NCI-H1048 (cell line): ENCODE data around the gene PEX5.

Source experiments
- DNase-seq: peaks from one replicate; lab custom pipeline; 2025; lab: John Stamatoyannopoulos, UW

The PEX5 gene

DNA sequence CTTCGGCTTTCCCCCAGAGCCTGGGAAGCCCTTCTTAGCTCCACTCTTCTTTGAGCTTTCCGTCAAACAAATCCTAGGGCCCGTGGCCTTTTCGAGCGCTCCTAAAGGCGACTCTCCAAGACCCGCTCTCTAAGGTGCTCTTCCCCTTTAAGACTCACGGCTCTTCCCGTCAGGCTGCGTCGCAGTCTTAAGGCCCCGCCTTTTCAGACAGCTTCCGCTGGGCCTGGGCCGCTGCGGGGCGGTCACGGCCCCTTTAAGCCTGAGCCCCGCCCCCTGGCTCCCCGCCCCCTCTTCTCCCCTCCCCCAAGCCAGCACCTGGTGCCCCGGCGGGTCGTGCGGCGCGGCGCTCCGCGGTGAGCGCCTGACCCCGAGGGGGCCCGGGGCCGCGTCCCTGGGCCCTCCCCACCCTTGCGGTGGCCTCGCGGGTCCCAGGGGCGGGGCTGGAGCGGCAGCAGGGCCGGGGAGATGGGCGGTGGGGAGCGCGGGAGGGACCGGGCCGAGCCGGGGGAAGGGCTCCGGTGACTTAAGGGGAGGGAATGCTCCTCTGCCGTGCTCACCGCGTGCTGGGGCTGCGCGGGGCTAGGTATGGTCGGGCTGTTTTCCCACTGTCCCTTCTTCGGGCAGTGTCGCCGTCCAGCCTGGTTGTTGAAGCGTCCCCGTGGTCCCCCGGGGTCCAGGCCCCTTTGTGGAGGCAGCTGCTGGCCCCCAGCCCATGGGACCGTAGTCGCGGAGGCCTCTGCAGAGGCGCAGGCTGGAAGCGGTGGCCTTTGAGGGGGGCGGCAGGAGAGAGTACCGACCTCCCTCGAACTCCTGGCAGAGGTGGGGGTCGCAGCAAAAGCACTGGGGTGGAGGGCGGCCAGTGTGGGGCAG is at the start of gene PEX5:
TSS of gene PEX5 (plus strand) at position 289 of the 870 bp plus-strand sequence. CDS start 692 bp downstream, outside the sequence.
- DNase-seq: peak; percentile 78

DNA sequence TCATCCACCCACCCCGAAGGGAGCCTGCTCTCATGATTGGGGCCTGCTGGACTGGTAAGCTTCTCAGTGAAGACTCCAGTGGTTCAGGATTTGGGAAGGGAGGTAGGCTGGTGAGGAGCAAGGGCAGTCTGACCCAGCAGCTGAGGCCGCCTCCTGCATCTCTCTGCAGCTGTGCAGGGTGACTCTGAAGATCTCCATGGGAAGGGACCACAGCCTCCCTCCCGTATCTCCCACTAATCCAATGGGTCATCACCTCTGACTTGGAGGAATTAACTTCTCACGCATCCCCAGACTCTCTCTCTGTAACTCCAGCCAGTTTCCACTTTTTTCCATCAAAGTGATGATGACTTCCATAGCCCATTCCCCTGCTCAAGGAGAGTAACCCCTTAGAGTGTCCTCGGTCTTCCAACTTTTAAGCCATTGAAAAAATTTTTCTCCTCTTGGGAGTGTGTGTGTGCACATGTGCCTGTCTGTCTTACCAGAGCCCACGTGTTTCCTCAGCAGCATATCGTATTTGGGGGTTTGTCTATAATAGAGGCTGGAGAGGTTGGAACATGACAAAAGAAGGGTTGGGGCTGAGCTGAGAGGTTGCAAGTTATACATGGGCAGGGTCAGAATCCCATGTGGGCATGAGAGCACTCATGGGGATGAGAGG is 48.0 kb upstream of the PEX5 start:
- no peak for DNase-seq

- DNase-seq: no peak
Measured at GRCh38 chr12:7142056-7142644, 47.3 kb upstream of the PEX5 start.

DNA sequence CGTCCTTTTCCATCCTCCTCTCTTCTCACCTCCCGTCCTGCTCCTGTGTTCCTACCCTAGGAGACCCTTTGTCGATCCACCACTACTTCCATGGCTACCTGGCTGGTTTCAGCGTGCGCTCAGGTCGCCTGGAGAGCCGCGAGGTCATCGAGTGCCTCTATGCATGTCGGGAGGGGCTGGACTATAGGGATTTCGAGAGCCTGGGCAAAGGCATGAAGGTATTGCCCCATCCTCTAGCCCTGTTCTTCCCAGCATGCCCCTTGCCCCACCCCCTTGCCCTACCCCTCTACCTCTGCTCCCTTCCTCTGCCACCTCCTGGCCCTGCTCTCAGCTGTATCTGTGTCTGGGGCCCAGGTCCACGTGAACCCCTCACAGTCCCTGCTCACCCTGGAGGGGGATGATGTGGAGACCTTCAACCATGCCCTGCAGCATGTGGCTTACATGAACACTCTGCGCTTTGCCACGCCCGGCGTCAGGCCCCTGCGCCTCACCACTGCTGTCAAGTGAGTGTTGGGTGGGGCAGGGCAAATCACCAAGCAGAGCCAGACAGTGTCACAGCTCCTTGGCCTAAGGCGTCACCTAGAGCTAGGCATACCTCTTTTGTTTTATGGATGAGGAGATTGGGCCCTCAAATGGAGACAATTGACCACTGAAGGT is 46.5 kb upstream of the PEX5 start:
- no peak for DNase-seq

DNA sequence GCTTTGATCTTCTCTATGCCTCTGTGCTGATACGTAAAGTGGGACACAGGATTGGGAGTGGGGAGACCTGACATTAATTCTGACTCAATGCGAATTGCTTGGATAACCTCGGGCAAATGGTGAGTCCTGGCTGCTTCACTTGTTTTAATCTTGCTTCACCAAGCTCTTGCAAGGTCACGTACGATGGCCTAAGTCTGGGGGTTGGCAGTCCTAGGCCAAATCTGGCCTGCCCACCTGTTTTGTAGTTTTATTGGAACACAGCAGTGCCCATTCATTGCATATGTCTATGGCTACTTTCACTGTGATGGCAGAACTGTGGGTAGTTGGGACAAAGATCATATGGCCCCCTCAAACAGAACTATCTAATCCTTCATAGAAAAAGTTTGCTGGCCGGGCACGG is 45.9 kb upstream of the PEX5 start:
- no peak for DNase-seq

DNA sequence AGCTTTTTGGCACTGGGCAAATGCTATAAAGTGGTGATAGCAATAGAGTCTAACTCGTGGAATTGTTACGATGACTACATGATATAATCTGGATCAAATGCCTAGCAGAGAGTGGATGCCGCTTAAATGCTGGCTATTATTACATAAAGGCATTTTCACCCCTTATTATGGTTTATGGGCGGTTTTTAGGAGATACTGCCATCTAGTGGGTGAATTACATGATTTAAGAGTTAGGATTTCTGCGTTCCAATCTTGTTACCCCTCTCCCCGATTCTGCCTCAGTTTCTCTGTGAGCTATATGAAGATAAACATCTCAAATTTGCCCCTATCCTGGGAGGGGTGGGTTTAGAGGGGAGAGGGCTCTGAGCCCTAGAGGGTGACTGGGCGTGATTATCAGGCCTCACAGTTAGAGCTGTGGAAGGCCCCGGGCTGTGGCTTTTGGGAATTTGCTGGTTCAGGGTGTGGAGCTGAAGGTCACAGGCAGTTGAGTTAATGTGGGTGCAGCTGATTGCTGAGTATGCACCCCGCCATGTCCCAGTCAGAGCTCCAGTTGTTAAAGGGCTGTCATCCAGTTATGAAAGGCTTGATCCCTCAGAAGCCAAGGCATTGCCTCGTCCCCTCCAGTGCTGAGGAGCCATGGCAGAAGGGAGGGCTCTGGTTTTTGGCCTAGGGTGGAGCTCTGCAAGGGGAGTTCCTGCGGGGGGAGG is 44.9 kb upstream of the PEX5 start:
- peak; percentile 19 for DNase-seq

- no peak for DNase-seq
Measured at GRCh38 chr12:7145671-7146070, 43.8 kb upstream of the PEX5 start.

DNA sequence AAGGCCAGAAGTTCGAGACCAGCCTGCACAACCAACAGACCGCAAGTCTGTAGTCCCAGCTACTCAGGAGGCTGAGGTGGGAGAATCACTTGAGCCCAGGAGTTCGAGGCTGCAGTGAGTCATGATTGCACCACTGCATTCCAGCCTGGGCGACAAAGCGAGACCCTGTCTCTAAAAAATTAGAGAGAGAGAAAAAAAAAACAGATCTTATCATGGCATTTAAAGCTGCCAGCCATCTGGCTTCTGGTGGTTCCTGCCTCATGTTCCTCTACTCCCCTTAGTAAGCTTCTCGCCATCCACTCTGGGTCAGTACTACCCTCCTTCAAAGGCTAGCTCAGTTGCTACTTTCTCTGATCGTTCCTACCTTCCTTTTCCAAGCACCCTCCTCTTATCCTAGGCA is 43.3 kb upstream of the PEX5 start:
- no peak for DNase-seq

DNA sequence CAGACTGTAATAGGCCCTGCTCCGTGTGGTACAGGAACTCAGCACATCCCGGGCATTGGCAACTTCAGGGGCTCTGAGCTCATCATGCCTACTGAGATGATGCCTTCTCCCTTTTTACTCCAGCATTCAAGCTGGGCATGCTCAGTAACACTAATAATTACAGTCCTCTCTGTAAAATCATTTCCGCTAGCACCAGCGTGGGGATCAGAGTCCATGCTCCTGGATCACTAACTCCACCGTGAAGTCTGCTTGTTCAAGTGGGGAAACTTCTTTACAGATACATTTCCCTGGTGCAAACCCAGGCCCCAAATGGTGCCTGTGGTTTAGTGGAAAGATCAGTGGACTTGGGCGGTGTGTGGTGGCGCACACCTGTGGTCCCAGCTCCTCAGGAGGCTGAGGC is 42.6 kb upstream of the PEX5 start:
- DNase-seq: no peak

DNA sequence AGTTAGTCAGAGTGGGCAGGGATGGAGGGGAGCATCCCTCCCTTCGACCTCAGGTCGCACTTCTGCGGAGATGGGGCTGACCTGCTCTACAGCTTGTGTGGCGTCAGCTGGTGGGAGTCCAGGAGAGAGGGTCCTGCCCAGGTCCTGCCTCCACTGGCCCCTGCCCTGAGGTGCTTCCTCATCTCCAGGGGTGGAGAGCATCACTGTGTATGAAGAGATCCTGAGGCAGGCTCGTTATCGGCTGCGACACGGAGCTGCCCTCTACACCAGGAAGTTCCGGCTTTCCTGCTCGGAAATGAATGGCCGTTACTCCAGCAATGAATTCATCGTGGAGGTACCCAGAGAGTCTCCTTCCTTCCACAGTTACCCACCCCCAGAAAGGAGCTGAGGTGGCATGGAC is 39.1 kb upstream of the PEX5 start:
- DNase-seq: no peak

- DNase-seq: no peak
Measured at GRCh38 chr12:7150841-7151240, 38.6 kb upstream of the PEX5 start.

DNA sequence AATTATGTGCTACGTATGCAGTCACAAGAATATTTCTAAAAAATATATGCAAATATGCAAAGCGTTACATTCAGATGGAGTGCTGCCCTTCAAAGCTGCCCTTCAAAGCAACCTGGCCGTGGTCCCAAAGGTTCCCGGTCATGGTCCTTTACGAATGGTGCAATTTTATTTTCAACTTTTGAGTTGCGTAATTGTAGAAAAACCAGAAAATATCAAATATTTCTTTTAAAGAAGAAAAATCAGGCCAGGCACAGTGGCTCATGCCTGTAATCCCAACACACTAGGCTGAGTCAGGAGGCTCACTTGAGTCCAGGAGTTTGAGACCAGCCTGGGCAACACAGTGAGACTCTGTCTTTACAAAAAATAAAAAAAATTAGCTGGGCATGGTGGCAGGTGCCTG is 38.0 kb upstream of the PEX5 start:
- DNase-seq: no peak

GRCh38 chr12:7152818-7153217 is 36.7 kb upstream of the PEX5 start:
- no peak for DNase-seq

- DNase-seq: no peak
Measured at GRCh38 chr12:7154042-7154441, 35.4 kb upstream of the PEX5 start.

- no peak for DNase-seq
Measured at GRCh38 chr12:7154901-7155470, 34.5 kb upstream of the PEX5 start.

- no peak for DNase-seq
Measured at GRCh38 chr12:7155471-7156034, 33.9 kb upstream of the PEX5 start.

GRCh38 chr12:7156259-7157197 is 33.0 kb upstream of the PEX5 start:
- no peak for DNase-seq

DNA sequence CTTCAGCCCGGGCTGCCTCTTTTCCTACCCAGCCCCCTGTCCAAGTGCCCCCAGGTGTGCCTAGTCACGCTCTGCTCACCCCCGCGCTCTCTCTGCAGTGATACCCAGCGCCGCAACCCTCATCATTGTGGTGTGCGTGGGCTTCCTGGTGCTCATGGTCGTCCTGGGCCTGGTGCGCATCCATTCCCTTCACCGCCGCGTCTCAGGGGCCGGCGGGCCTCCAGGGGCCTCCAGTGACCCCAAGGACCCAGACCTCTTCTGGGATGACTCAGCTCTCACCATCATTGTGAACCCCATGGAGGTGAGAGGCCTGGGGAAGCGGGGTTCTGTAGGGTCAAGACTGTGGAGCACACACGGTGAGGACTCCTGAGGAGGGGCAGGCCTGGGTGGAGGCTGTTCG is 32.1 kb upstream of the PEX5 start:
- DNase-seq: no peak

GRCh38 chr12:7158781-7159609 is 30.5 kb upstream of the PEX5 start:
- DNase-seq: no peak
